GM19043 (cell line): ENCODE results near the gene GZMM.

ENCODE experiments used
- ATAC-seq: cut with Tn5 transposase; IDR thresholded peaks from one replicate; pipeline ENCODE4 v1.9.1; 2021; ENCODE audit warnings: low read depth; ENCODE audit not compliant: unreplicated experiment

The GZMM gene

GRCh38 chr19:558770-559439 is 15.1 kb downstream of the GZMM start:
- ATAC-seq, result no peak

- no peak for ATAC-seq
Measured at GRCh38 chr19:560121-560520, 16.3 kb downstream of the GZMM start.

- ATAC-seq, result no peak
Measured at GRCh38 chr19:566403-566802, 22.6 kb downstream of the GZMM start.

- ATAC-seq, result no peak
Measured at GRCh38 chr19:566844-567243, 23.0 kb downstream of the GZMM start.

GRCh38 chr19:567296-567900 is 23.5 kb downstream of the GZMM start:
- no peak for ATAC-seq

- no peak for ATAC-seq
Measured at GRCh38 chr19:570251-570686, 26.4 kb downstream of the GZMM start.

- no peak for ATAC-seq
Measured at GRCh38 chr19:570937-571565, 27.2 kb downstream of the GZMM start.

- no peak for ATAC-seq
Measured at GRCh38 chr19:571566-571974, 27.7 kb downstream of the GZMM start.

- ATAC-seq, result peak; percentile 60
Measured at GRCh38 chr19:572140-572742, 28.4 kb downstream of the GZMM start, which contains the start of gene BSG. TSS of gene BSG (plus strand) at chr19:572596. CDS start at chr19:572635, 39 bp downstream.

GRCh38 chr19:572743-573518 is 29.1 kb downstream of the GZMM start:
- ATAC-seq, result peak; percentile 19

- ATAC-seq, result no peak
Measured at GRCh38 chr19:573519-573825, 29.6 kb downstream of the GZMM start.

- no peak for ATAC-seq
Measured at GRCh38 chr19:574658-575526, 31.0 kb downstream of the GZMM start.

GRCh38 chr19:575527-576506 is 32.0 kb downstream of the GZMM start:
- ATAC-seq, result no peak

GRCh38 chr19:576768-577438 is 33.0 kb downstream of the GZMM start:
- ATAC-seq, result no peak

- ATAC-seq, result no peak
Measured at GRCh38 chr19:577439-578392, 33.9 kb downstream of the GZMM start.

GRCh38 chr19:579111-579841 is 35.4 kb downstream of the GZMM start:
- no peak for ATAC-seq

- ATAC-seq, result no peak
Measured at GRCh38 chr19:579842-580155, 35.9 kb downstream of the GZMM start.
